GM12872 (cell line): Measurements from ENCODE around the gene MAMDC4.

Experiments used
- CTCF ChIP-seq: IDR thresholded peaks from 3 replicates; pipeline ENCODE4 v1.5.1; 2011; ENCODE audit warnings: low read depth, mild to moderate bottlenecking, low read length, moderate library complexity; ENCODE audit not compliant: insufficient read depth

Gene MAMDC4

GRCh38 chr9:136835162-136835931 lies 16.8 kb upstream of the MAMDC4 start:
- no peak for TF ChIP-seq CTCF

DNA sequence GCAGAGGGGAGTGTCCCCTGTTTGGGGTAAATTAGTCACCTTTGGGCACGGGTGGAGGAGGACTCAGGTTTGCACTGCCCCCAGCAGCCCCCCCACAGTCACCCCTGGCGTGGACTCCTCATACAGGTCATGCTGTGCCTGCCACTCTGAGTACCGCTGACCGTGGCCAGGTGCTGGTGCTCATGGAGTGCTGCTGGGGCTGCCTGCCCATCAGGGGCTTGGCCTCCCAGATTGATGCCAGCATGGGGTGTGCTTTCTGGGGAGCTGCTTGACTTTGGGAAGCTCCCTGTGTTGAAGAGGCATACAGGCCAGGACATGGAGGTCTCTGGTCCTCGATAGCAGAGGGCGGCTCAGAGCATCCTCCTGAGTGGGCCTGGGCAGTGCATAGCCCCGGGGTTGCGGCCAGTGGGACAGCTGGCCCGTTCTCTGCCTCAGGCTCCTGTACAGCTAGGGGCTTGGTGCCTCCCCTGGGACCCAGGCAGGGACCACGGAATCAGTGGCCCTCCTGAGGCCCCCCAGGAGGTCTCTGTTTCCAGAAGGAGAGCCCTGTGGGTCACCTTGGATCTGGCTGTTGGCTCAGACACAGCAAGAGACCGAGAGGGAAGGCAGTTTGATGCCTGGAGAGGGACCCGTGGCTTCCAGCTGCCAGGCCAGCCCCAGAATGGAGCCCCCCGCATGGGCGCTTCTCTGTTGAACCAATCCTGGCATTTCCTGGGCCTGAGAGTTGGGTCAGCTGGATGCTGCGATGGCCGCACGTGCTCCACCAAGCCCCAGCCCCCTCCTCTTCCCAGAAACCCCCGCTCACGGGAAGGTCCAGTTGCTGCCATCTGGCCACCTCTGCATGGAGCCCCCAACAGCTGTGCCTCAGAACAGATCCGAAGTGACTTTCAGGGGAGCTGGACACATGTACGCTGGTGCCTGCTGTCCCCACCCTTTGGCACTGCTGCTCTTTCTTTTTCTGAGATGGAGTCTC lies 15.9 kb upstream of the MAMDC4 start:
- no peak for TF ChIP-seq CTCF

DNA sequence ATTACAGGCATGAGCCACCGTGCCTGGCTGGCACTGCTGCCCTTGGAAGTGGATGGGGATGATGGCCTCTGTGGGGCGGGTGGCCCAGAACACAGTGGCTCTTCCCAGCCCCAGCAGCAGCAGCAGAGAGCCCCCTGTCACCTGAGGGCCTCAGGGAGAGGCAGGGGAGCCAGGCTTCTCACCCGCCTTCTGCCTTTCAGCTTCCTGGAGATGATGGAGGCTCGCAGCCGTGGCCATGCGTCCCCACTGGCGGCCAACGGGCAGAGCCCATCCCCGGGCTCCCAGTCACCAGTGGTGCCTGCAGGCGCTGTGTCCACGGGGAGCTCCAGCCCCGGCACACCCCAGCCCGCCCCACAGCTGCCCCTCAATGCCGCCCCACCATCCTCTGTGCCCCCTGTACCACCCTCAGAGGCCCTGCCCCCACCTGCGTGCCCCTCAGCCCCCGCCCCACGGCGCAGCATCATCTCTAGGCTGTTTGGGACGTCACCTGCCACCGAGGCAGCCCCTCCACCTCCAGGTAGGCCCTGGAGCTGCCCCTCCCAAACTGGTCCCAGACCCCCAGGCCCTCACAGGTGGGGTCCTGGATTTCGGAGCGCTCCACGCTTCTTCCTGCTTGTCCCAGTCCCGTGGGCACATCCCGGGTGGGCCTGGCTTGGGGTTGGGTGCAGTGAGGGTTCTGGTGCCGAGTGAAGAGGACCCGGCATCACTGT lies 14.8 kb upstream of the MAMDC4 start:
- no peak for TF ChIP-seq CTCF

GRCh38 chr9:136838314-136839228 lies 13.6 kb upstream of the MAMDC4 start:
- TF ChIP-seq CTCF = no peak

- TF ChIP-seq CTCF = no peak
These were observed 12.7 kb upstream of the MAMDC4 start for GRCh38 chr9:136839229-136840139.
